Measurements from ENCODE around the gene DRAM1.
"Not testable (repeated sequence)": the region's sequence is repeated elsewhere in the genome, so short reads cannot be mapped to it uniquely, and the experiment has no call there.

DNA sequence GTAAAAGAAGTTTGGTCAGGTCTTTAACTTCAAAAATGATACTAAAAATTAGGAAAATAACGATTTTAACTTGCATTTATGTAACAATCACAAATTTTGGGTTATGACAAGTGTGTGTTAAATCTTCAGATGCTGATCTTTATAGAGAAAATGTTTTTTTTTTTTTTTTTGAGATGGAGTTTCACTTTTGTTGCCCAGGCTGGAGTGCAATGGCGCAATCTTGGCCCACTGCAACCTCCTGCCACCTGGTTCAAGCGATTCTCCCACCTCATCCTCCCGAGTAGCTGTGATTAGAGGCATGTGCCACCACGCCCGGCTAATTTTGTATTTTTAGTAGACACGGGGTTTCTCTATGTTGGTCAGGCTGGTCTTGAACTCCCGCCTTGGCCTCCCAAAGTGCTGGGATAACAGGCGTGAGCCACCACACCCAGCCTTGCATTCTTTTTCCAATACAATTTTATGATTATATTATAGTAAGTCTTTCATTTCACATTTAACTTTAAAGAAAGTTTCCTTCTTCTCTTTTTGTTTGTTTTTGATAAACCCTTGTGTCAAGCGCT is 7.5 kb downstream of the DRAM1 start:
- not testable (repeated sequence) for TF ChIP-seq EZH2 (IDR thresholded peaks at IDR 0.05; ENCODE audit: borderline replicate concordance, insufficient read depth, low read depth, low read length, poor library complexity, severe bottlenecking)
- TF ChIP-seq, protein P1, sequence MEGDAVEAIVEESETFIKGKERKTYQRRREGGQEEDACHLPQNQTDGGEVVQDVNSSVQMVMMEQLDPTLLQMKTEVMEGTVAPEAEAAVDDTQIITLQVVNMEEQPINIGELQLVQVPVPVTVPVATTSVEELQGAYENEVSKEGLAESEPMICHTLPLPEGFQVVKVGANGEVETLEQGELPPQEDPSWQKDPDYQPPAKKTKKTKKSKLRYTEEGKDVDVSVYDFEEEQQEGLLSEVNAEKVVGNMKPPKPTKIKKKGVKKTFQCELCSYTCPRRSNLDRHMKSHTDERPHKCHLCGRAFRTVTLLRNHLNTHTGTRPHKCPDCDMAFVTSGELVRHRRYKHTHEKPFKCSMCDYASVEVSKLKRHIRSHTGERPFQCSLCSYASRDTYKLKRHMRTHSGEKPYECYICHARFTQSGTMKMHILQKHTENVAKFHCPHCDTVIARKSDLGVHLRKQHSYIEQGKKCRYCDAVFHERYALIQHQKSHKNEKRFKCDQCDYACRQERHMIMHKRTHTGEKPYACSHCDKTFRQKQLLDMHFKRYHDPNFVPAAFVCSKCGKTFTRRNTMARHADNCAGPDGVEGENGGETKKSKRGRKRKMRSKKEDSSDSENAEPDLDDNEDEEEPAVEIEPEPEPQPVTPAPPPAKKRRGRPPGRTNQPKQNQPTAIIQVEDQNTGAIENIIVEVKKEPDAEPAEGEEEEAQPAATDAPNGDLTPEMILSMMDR (IDR thresholded peaks at IDR 0.05): not testable (repeated sequence)

Measured in B cell (primary cell).